ENCODE measurements around the gene DNAJC13. TPM values are rescaled to one million over a fixed set of nuclear protein-coding genes. Genes with fewer than 3 reads are reported as not detected.

Gene DNAJC13
- total and polyA plus RNA-seq, 5 experiments from 2014 or later: 7.6 to 45.9 (median 8.9) TPM

- Mint-ChIP-seq H3K36me3 (no peaks in the 10 kb centered on the region), H3K27ac (no peak overlapping the region), H3K27me3 (peaks cover 0 to 3% (median 0%) of the 10 kb centered on the region in 5 donors), H3K9me3 (no peaks in the 10 kb centered on the region), H3K4me3 (no peak overlapping the region), H3K4me1 (peaks cover 9 to 24% (median 17%) of the 10 kb centered on the region in 4 donors)
- DNase-seq: no peak
- POLR2A ChIA-PET: interaction anchor here (0.7 kb wide), 1 partner anchor 23 kb away, joined by 3 read pairs; no protein-coding TSS in a partner anchor
- no peak for ATAC-seq
Measured at GRCh38 chr3:132414841-132415240, 2.5 kb upstream of the DNAJC13 start.

GRCh38 chr3:132416161-132416560 is 1.1 kb upstream of the DNAJC13 start:
- DNase-seq: no peak
- Mint-ChIP-seq H3K27ac (peak overlapping the region in 9 of 10 donors; percentile 88 to 99 (median 98)), H3K4me1 (peaks cover 10 to 37% (median 30%) of the 10 kb centered on the region in 4 donors), H3K36me3 (peaks cover 0 to 6% (median 0%) of the 10 kb centered on the region in 3 donors), H3K4me3 (peak overlapping the region; percentile 95 to 100 (median 99)), H3K9me3 (no peaks in the 10 kb centered on the region), H3K27me3 (peaks cover 0 to 3% (median 0%) of the 10 kb centered on the region in 5 donors)
- no peak for ATAC-seq
- POLR2A ChIA-PET: no interaction called here

- H3K27ac Mint-ChIP-seq: peak overlapping the region; percentile 88 to 99 (median 98)
- H3K27me3 Mint-ChIP-seq: peaks cover 0 to 3% (median 0%) of the 10 kb centered on the region in 5 donors
- POLR2A ChIA-PET: interaction anchor here (0.8 to 1.6 kb wide), 6 partner anchors 9 to 1391 kb away, joined by 3 to 7 read pairs (median 4); partner anchors contain the start of genes ASTE1, NEK11 and NPHP3
Measured at GRCh38 chr3:132417695-132418411, 551 bp downstream of the DNAJC13 start.

GRCh38 chr3:132418916-132419315 is 1.6 kb downstream of the DNAJC13 start:
- peaks cover 0 to 1% (median 0%) of the 10 kb centered on the region in 5 donors for H3K27me3 Mint-ChIP-seq
- POLR2A ChIA-PET: no interaction called here
- H3K9me3 Mint-ChIP-seq: no peaks in the 10 kb centered on the region
- H3K4me3 Mint-ChIP-seq: peak overlapping the region in 9 of 10 donors; percentile 95 to 100 (median 99)
- H3K36me3 Mint-ChIP-seq: peaks cover 0 to 8% (median 0%) of the 10 kb centered on the region in 3 donors
- DNase-seq: no peak
- peaks cover 15 to 47% (median 38%) of the 10 kb centered on the region in 4 donors for H3K4me1 Mint-ChIP-seq
- H3K27ac Mint-ChIP-seq: peak overlapping the region in 7 of 10 donors; percentile 26 to 99 (median 64)
- ATAC-seq: no peak

More at GRCh38 chr3:132417695-132418411, 551 bp downstream of the DNAJC13 start:
- peak in 4 of 10 donors; percentile 12 to 71 (median 26) for DNase-seq
- Mint-ChIP-seq H3K36me3 (peaks cover 0 to 8% (median 0%) of the 10 kb centered on the region in 3 donors), H3K4me3 (peak overlapping the region; percentile 95 to 100 (median 99)), H3K9me3 (no peaks in the 10 kb centered on the region), H3K4me1 (peaks cover 10 to 41% (median 31%) of the 10 kb centered on the region in 4 donors)
- peak; percentile 29 to 37 for ATAC-seq

GRCh38 chr3:132421832-132422231 is 4.5 kb downstream of the DNAJC13 start:
- H3K36me3 Mint-ChIP-seq: peaks cover 0 to 24% (median 3%) of the 10 kb centered on the region in 3 donors
- no peak for ATAC-seq
- no peak overlapping the region for H3K27ac Mint-ChIP-seq

GRCh38 chr3:132422531-132422930 is 5.2 kb downstream of the DNAJC13 start:
- Mint-ChIP-seq H3K9me3 (no peaks in the 10 kb centered on the region), H3K4me1 (peaks cover 20 to 60% (median 46%) of the 10 kb centered on the region in 4 donors), H3K27ac (no peak overlapping the region), H3K27me3 (no peaks in the 10 kb centered on the region), H3K36me3 (peaks cover 0 to 24% (median 3%) of the 10 kb centered on the region in 3 donors), H3K4me3 (no peak overlapping the region)
- DNase-seq (no peak), ATAC-seq (no peak)
- POLR2A ChIA-PET: no interaction called here

More at GRCh38 chr3:132421832-132422231, 4.5 kb downstream of the DNAJC13 start:
- Mint-ChIP-seq H3K4me1 (peaks cover 21 to 61% (median 47%) of the 10 kb centered on the region in 4 donors), H3K27me3 (no peaks in the 10 kb centered on the region), H3K9me3 (no peaks in the 10 kb centered on the region), H3K4me3 (no peak overlapping the region)
- POLR2A ChIA-PET: no interaction called here
- DNase-seq: no peak

GRCh38 chr3:132432639-132433038 is 15.3 kb downstream of the DNAJC13 start:
- ATAC-seq (peak in 1 of 2 donors; percentile 32), DNase-seq (no peak)
- H3K36me3 Mint-ChIP-seq: peaks cover 0 to 38% (median 9%) of the 10 kb centered on the region in 3 donors
- no peaks in the 10 kb centered on the region for H3K9me3 Mint-ChIP-seq
- POLR2A ChIA-PET: no interaction called here
- H3K27ac Mint-ChIP-seq: peak overlapping the region in 3 of 10 donors; percentile 14 to 35 (median 19)
- H3K4me3 Mint-ChIP-seq: no peak overlapping the region
- peaks cover 7 to 30% (median 20%) of the 10 kb centered on the region in 4 donors for H3K4me1 Mint-ChIP-seq
- no peaks in the 10 kb centered on the region for H3K27me3 Mint-ChIP-seq

- no peaks in the 10 kb centered on the region for H3K9me3 Mint-ChIP-seq
- peaks cover 7 to 30% (median 20%) of the 10 kb centered on the region in 4 donors for H3K4me1 Mint-ChIP-seq
- DNase-seq (no peak), ATAC-seq (no peak)
- H3K27ac Mint-ChIP-seq: peak overlapping the region in 2 of 10 donors; percentile 9 to 35
- H3K4me3 Mint-ChIP-seq: no peak overlapping the region
- POLR2A ChIA-PET: no interaction called here
- no peaks in the 10 kb centered on the region for H3K27me3 Mint-ChIP-seq
- peaks cover 0 to 41% (median 9%) of the 10 kb centered on the region in 3 donors for H3K36me3 Mint-ChIP-seq
Measured at GRCh38 chr3:132433121-132433520, 15.8 kb downstream of the DNAJC13 start.

- POLR2A ChIA-PET: no interaction called here
- ATAC-seq: no peak
- H3K9me3 Mint-ChIP-seq: no peaks in the 10 kb centered on the region
- DNase-seq: no peak
- peak overlapping the region in 1 of 10 donors; percentile 15 for H3K27ac Mint-ChIP-seq
- H3K4me3 Mint-ChIP-seq: no peak overlapping the region
- peaks cover 9 to 21% (median 19%) of the 10 kb centered on the region in 4 donors for H3K4me1 Mint-ChIP-seq
- no peaks in the 10 kb centered on the region for H3K27me3 Mint-ChIP-seq
- H3K36me3 Mint-ChIP-seq: peaks cover 0 to 57% (median 20%) of the 10 kb centered on the region in 3 donors
Measured at GRCh38 chr3:132435224-132435910, 18.1 kb downstream of the DNAJC13 start.

- H3K36me3 Mint-ChIP-seq: peaks cover 0 to 57% (median 20%) of the 10 kb centered on the region in 3 donors
- POLR2A ChIA-PET: no interaction called here
- H3K27me3 Mint-ChIP-seq: no peaks in the 10 kb centered on the region
- no peak for DNase-seq
- no peak overlapping the region for H3K4me3 Mint-ChIP-seq
- H3K9me3 Mint-ChIP-seq: no peaks in the 10 kb centered on the region
- peaks cover 9 to 21% (median 18%) of the 10 kb centered on the region in 4 donors for H3K4me1 Mint-ChIP-seq
- peak overlapping the region in 2 of 10 donors; percentile 11 to 44 for H3K27ac Mint-ChIP-seq
- ATAC-seq: no peak
Measured at GRCh38 chr3:132435911-132436425, 18.7 kb downstream of the DNAJC13 start.

GRCh38 chr3:132443421-132443820 is 26.1 kb downstream of the DNAJC13 start:
- ATAC-seq: no peak

GRCh38 chr3:132444383-132444782 is 27.1 kb downstream of the DNAJC13 start:
- H3K4me3 Mint-ChIP-seq: no peak overlapping the region
- H3K36me3 Mint-ChIP-seq: peaks cover 0 to 33% (median 7%) of the 10 kb centered on the region in 3 donors
- no peak overlapping the region for H3K27ac Mint-ChIP-seq
- peaks cover 4 to 26% (median 22%) of the 10 kb centered on the region in 4 donors for H3K4me1 Mint-ChIP-seq
- no peaks in the 10 kb centered on the region for H3K9me3 Mint-ChIP-seq
- H3K27me3 Mint-ChIP-seq: no peaks in the 10 kb centered on the region
- no peak for DNase-seq
- no peak for ATAC-seq
- POLR2A ChIA-PET: no interaction called here

More at GRCh38 chr3:132443421-132443820, 26.1 kb downstream of the DNAJC13 start:
- H3K27me3 Mint-ChIP-seq: no peaks in the 10 kb centered on the region
- no peak for DNase-seq
- H3K9me3 Mint-ChIP-seq: no peaks in the 10 kb centered on the region
- peaks cover 0 to 36% (median 11%) of the 10 kb centered on the region in 3 donors for H3K36me3 Mint-ChIP-seq
- H3K4me1 Mint-ChIP-seq: peaks cover 4 to 26% (median 22%) of the 10 kb centered on the region in 4 donors
- H3K4me3 Mint-ChIP-seq: no peak overlapping the region
- POLR2A ChIA-PET: no interaction called here
- H3K27ac Mint-ChIP-seq: no peak overlapping the region
